GM23338 (cell line): ENCODE measurements around the gene MRM2. TPM values are rescaled to one million over a fixed set of nuclear protein-coding genes. Genes with fewer than 3 reads are reported as not detected.

Experiments
- ATAC-seq: fragments of 200-7000 bp; cut with Tn5 transposase; 3 replicates; pipeline ENCODE4 v1.9.1; 2020
- DNase-seq: peaks from one replicate; pipeline ENCODE4 v3.0.0-alpha.2; 2015; ENCODE audit warnings: low spot score
- H2AFZ ChIP-seq: fragments of 200-600 bp; sonication (generic); 2 replicates; pipeline ENCODE4 v1.8.0; 2016; ENCODE audit warnings: antibody characterized with exemption, mild to moderate bottlenecking, moderate library complexity
- H3F3A ChIP-seq: fragments of 200-600 bp; sonication (generic); replicated peaks from 2 replicates; pipeline ENCODE4 v1.8.0; 2017; ENCODE audit warnings: antibody characterized with exemption, mixed run types, low read depth
- H3K27ac ChIP-seq: fragments of 200-600 bp; sonication (generic); 2 replicates; pipeline ENCODE4 v1.6.1; 2016; ENCODE audit warnings: low read depth
- H3K27me3 ChIP-seq: fragments of 200-600 bp; sonication (generic); 2 replicates; pipeline ENCODE4 v1.8.0; 2016; ENCODE audit warnings: mild to moderate bottlenecking, mixed run types, moderate library complexity; ENCODE audit not compliant: insufficient read depth
- H3K36me3 ChIP-seq: fragments of 200-600 bp; sonication (generic); 2 replicates; pipeline ENCODE4 v1.8.0; 2016; ENCODE audit warnings: mild to moderate bottlenecking; ENCODE audit not compliant: insufficient read depth
- H3K4me1 ChIP-seq: fragments of 200-600 bp; sonication (generic); 2 replicates; pipeline ENCODE4 v1.8.0; 2016; ENCODE audit warnings: mild to moderate bottlenecking, moderate library complexity; ENCODE audit not compliant: insufficient read depth
- H3K4me2 ChIP-seq: fragments of 200-600 bp; sonication (generic); 2 replicates; pipeline ENCODE4 v1.7.1; 2017; ENCODE audit warnings: mixed run types
- H3K4me3 ChIP-seq: fragments of 200-600 bp; sonication (generic); 2 replicates; pipeline ENCODE4 v1.6.1; 2016; ENCODE audit warnings: mixed run types
- H3K79me2 ChIP-seq: fragments of 200-600 bp; sonication (generic); replicated peaks from 2 replicates; pipeline ENCODE4 v1.8.0; 2017; ENCODE audit warnings: mild to moderate bottlenecking; ENCODE audit not compliant: insufficient read depth
- H3K9me2 ChIP-seq: fragments of 200-600 bp; sonication (generic); 2 replicates; pipeline ENCODE4 v1.8.0; 2017; ENCODE audit not compliant: insufficient read depth
- H4K20me1 ChIP-seq: fragments of 200-600 bp; sonication (generic); replicated peaks from 2 replicates; pipeline ENCODE4 v1.8.0; 2017; ENCODE audit warnings: mild to moderate bottlenecking; ENCODE audit not compliant: insufficient read depth
- H3K27ac Mint-ChIP-seq: 2 replicates; pipeline ENCODE4 v1.8.0; 2020; ENCODE audit warnings: inconsistent platforms, mild to moderate bottlenecking, moderate library complexity, mixed read lengths
- H3K27me3 Mint-ChIP-seq: 3 replicates; pipeline ENCODE4 v1.8.0; 2022; ENCODE audit warnings: low read depth, mild to moderate bottlenecking, moderate library complexity, mixed read lengths, inconsistent platforms; ENCODE audit not compliant: insufficient read depth, poor library complexity
- H3K36me3 Mint-ChIP-seq: 3 replicates; pipeline ENCODE4 v1.8.0; 2021; ENCODE audit warnings: low read depth, mild to moderate bottlenecking, inconsistent platforms, moderate library complexity, mixed read lengths
- H3K4me1 Mint-ChIP-seq: 3 replicates; pipeline ENCODE4 v1.8.0; 2020; ENCODE audit warnings: mild to moderate bottlenecking, inconsistent platforms, mixed read lengths
- H3K4me3 Mint-ChIP-seq: 3 replicates; pipeline ENCODE4 v1.8.0; 2021; ENCODE audit warnings: moderate library complexity, mild to moderate bottlenecking, inconsistent platforms, mixed read lengths
- H3K9me3 Mint-ChIP-seq: 3 replicates; pipeline ENCODE4 v1.8.0; 2020; ENCODE audit warnings: moderate library complexity, mild to moderate bottlenecking, inconsistent platforms, mixed read lengths
- ETS1 ChIP-seq: IDR thresholded peaks from 2 replicates; pipeline ENCODE4 v1.6.1; 2016; ENCODE audit warnings: antibody characterized with exemption
- EZH2 ChIP-seq: fragments of 200-600 bp; sonication (generic); IDR thresholded peaks from one replicate; pipeline ENCODE4 v1.8.0; 2017; ENCODE audit warnings: antibody characterized with exemption, mild to moderate bottlenecking, low read depth; ENCODE audit not compliant: unreplicated experiment
- EZH2phosphoT487 ChIP-seq: fragments of 200-600 bp; sonication (generic); IDR thresholded peaks from one replicate; pipeline ENCODE4 v1.8.1; 2018; ENCODE audit warnings: antibody characterized with exemption; ENCODE audit not compliant: unreplicated experiment
- NANOG ChIP-seq: IDR thresholded peaks from 2 replicates; pipeline ENCODE4 v1.6.1; 2016; ENCODE audit warnings: antibody characterized with exemption, borderline replicate concordance
- POLR2AphosphoS5 ChIP-seq: IDR thresholded peaks from 2 replicates; pipeline ENCODE4 v1.6.1; 2016; ENCODE audit warnings: antibody characterized with exemption, low read depth
- REST ChIP-seq: IDR thresholded peaks from one replicate; pipeline ENCODE4 v1.6.1; 2018; ENCODE audit warnings: antibody characterized with exemption; ENCODE audit not compliant: unreplicated experiment
- polyA plus RNA-seq: library from polyadenylated mRNA; unstranded; fragments of >200 nt; fragmentation: Nextera tagmentation; extraction: Ambion mirVana; gene quantifications from 2 replicates; pipeline ENCODE4 v1.2.1, GENCODE V29; 2016
- total RNA-seq: library from RNA; depleted of rRNA; stranded (reverse); fragments of >200 nt; shearing (Covaris generic); gene quantifications from 2 replicates; pipeline ENCODE4 v1.2.3, GENCODE V29; 2014

The MRM2 gene
- total and polyA plus RNA-seq, 2 experiments from 2014 or later, result 30.0 to 37.8 TPM

DNA sequence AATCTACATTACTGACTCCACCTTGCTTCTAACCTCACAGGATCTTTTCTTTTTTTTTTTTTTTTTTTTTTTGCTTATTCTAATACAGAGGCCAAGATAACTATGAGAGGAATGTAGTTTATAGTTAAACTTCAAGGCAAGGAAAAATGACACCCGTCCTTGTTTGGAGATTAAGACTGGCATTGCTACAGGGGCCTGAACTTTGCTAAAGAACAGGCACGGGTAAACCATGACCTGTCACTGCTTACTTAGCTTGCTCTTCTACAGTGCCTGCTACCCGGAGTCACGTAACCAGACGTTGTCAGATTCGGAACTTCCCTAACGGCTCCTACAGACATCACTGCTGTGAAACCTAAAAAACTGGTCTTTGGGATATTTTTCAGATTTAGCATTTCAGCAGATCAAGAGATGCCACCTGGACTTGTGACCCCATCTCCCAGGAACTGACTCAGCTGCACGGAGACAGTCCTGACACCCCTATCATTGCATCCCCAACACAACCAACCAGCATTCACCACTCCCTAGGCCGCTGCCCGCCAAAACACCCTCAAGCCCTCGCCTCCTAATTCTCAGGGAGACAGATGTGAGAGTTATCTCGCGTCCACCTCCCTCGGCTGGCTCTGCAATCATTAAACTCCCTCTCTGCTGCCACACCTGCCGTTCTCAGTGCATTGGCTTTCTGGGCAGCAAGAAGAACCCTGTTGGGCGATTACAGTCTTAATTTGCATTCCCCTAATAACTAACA, 36.8 kb downstream of the MRM2 start (continued):
- no peak for TF ChIP-seq REST

GRCh38 chr7:2204446-2204845, 37.6 kb downstream of the MRM2 start:
- Mint-ChIP-seq H3K36me3 (peaks cover 41% of the 10 kb centered on the region), H3K27ac (no peak overlapping the region)
- H3K27ac ChIP-seq, result no peak overlapping the region

More at GRCh38 chr7:2204446-2204845, 37.6 kb downstream of the MRM2 start:
- H3K4me3 ChIP-seq, result no peak overlapping the region
- no peaks in the 10 kb centered on the region for H3K27me3 ChIP-seq
- no peaks in the 10 kb centered on the region; the same call in 1 of the 2 replicates for H3K36me3 ChIP-seq
- no peak overlapping the region for H3K4me2 ChIP-seq
- DNase-seq, result no peak
- peaks cover 12% of the 10 kb centered on the region; the same call in 1 of the 2 replicates for H4K20me1 ChIP-seq
- no peak for ATAC-seq
- no peaks in the 10 kb centered on the region for H3K9me2 ChIP-seq
- H2AFZ ChIP-seq, result no peak overlapping the region
- H3K9me3 Mint-ChIP-seq, result no peaks in the 10 kb centered on the region
- peaks cover 14% of the 10 kb centered on the region for H3K79me2 ChIP-seq
- no peaks in the 10 kb centered on the region for H3K4me1 ChIP-seq
- H3K27me3 Mint-ChIP-seq, result peaks cover 9% of the 10 kb centered on the region
- no peaks in the 10 kb centered on the region for H3F3A ChIP-seq
- TF ChIP-seq EZH2phosphoT487 (no peak), ETS1 (no peak), POLR2AphosphoS5 (no peak), REST (no peak), EZH2 (no peak), NANOG (no peak)
- H3K4me3 Mint-ChIP-seq, result no peak overlapping the region
- no peaks in the 10 kb centered on the region; the same call in 2 of the 3 replicates for H3K4me1 Mint-ChIP-seq
